Measurements from ENCODE around the gene CPA2.

Gene CPA2

DNA sequence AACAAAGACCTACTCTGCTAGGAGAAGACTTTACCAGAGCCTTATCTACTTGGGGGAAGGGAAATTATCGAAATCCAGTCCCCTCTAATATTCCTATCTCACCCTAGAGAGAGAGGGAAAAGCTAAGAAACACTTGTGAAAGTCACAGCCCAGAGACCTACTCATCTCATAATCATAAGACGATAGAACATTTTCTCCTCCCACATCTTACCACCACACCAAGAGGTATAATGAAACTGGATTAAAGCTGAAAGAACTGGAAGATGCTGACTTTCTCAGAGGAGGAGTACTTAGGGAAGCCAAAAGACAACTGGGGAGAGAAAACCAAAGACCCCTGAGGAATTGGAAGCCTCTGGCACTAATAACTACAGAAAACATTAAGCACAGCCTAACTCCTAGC lies 67.2 kb downstream of the CPA2 start:
- H3K4me3 ChIP-seq (ENCODE audit: low read depth, low read length), result no peak overlapping the region

DNA sequence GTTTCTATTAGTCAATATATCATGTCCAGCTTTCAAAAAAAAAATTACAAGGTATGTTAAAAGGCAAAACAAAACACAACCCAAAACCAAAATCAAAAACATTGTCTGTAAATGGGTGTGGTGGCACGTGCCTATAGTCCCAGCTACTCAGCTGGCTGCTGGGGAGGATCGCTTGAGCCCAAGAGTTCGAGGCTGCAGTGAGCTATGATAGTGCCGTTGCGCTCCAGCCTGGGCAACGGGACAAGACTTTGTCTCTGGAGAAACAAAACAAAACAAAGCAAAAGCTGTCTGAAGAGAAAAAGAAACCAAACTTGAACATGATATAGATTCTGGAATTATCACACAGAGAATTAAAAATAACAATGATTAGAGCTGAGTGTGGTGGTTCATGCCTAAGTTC lies 67.6 kb downstream of the CPA2 start:
- no peak overlapping the region for H3K4me3 ChIP-seq (ENCODE audit: low read depth, low read length)
- TF ChIP-seq, protein P1, sequence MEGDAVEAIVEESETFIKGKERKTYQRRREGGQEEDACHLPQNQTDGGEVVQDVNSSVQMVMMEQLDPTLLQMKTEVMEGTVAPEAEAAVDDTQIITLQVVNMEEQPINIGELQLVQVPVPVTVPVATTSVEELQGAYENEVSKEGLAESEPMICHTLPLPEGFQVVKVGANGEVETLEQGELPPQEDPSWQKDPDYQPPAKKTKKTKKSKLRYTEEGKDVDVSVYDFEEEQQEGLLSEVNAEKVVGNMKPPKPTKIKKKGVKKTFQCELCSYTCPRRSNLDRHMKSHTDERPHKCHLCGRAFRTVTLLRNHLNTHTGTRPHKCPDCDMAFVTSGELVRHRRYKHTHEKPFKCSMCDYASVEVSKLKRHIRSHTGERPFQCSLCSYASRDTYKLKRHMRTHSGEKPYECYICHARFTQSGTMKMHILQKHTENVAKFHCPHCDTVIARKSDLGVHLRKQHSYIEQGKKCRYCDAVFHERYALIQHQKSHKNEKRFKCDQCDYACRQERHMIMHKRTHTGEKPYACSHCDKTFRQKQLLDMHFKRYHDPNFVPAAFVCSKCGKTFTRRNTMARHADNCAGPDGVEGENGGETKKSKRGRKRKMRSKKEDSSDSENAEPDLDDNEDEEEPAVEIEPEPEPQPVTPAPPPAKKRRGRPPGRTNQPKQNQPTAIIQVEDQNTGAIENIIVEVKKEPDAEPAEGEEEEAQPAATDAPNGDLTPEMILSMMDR (IDR thresholded peaks at IDR 0.05; ENCODE audit: borderline replicate concordance, insufficient read depth, low read depth, low read length), result no peak

More for the DNA sequence above, 67.2 kb downstream of the CPA2 start:
- TF ChIP-seq, protein P1 (IDR thresholded peaks at IDR 0.05; ENCODE audit: borderline replicate concordance, insufficient read depth, low read depth, low read length), result no peak

DNA sequence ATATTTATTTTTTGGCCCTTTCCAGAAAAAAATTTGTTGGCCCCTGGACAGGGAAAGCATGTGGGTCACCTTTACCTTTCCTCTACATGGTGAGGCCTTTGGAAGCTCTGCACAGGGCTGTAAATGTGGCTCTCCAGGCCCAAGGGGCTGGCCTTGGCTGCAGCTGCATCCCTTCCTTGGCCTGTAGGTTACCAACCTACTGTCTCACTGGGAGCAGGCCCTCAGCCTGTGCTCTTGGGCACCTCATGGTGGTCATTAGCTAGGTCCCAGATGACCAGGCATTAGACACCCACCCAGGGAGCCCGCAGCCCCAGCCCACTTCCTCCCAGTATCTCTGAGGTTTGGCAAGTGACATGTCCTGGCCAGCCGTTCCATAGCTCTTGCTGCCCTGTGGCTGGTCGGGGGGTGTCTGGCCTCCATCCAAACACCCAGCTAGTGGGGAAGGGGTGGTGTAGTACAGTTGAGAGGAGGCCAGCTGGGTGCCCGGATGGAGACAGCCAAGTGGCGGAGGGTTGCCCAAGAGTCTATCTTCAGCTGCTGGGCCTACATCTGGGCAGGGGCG lies 70.8 kb downstream of the CPA2 start:
- TF ChIP-seq, protein P1 (IDR thresholded peaks at IDR 0.05; ENCODE audit: borderline replicate concordance, insufficient read depth, low read depth, low read length), result no peak

DNA sequence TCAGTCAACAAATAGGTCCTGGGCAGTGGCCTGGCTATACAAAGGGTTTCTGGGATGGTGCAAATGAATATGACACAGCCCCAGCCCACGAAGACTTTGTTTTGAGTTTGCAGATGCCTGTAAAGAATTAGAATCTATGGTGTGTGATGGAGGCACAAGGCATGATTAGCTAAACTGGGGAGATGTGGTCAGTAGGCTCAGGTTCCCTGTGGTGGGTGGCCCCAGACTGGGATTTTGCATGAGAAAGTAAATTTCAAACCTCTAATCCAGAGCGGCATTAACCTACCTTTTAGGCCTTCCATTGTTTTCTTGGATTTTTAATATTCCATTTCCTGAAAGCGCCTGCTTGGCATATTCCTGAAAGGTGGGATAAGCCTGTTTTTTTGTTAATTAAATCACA lies 71.6 kb downstream of the CPA2 start:
- TF ChIP-seq, protein P1 (IDR thresholded peaks at IDR 0.05; ENCODE audit: borderline replicate concordance, insufficient read depth, low read depth, low read length), result no peak
- H3K4me3 ChIP-seq (ENCODE audit: low read depth, low read length), result no peak overlapping the region

More for the DNA sequence above, 70.8 kb downstream of the CPA2 start:
- H3K4me3 ChIP-seq (ENCODE audit: low read depth, low read length), result no peak overlapping the region

All from GM12875 (cell line).